HepG2 (cell line): Measurements from ENCODE around the gene GRIN3B. TPM values are rescaled to one million over a fixed set of nuclear protein-coding genes. Genes with fewer than 3 reads are reported as not detected.

Source experiments
- ATAC-seq: fragments of 200-7000 bp; cut with Tn5 transposase; 3 replicates; pipeline ENCODE4 v1.9.1; 2020; ENCODE audit warnings: mild to moderate bottlenecking, moderate library complexity
- BruUV-seq: library from RNA; stranded (reverse); fragments of 400-500 nt; replicated peaks from 2 replicates; lab custom pipeline; 2021; lab: Mats Ljungman, UMichigan
- CTCF ChIA-PET: fragments of 300-600 bp; formaldehyde crosslinking; extraction: SDS; loops from one replicate; lab custom pipeline; 2021; ENCODE audit warnings: low total read pairs, inconsistent platforms, low intra/inter-chr PET ratio; lab: Yijun Ruan, JAX
- POLR2A ChIA-PET: fragments of 350-600 bp; sonication (Branson Sonifier 250); formaldehyde crosslinking; loops from one replicate; lab custom pipeline; 2020; ENCODE audit warnings: antibody characterized with exemption, inconsistent platforms; lab: Yijun Ruan, JAX
- DNase-seq: peaks from one replicate; pipeline ENCODE4 v3.0.0-alpha.2; 2015; ENCODE audit warnings: low spot score
- FAIRE-seq: peaks from 3 replicates; lab custom pipeline; 2011; peaks lifted over from hg19 to GRCh38; lab: Jason Lieb, UNC
- H2AFZ ChIP-seq: one replicate; pipeline ENCODE4 v1.6.1; 2011; ENCODE audit warnings: low read length, inconsistent platforms
- H3K27ac ChIP-seq: fragments of 300-600 bp; 3 replicates; pipeline ENCODE4 v1.8.0; 2011; ENCODE audit warnings: mixed run types, mild to moderate bottlenecking, mixed read lengths, low read length, inconsistent platforms; ENCODE audit not compliant: insufficient read depth; ENCODE audit errors: extremely low read length
- H3K27me3 ChIP-seq, 2 experiments: fragments of 200-600 bp in 1 of 2; 2 replicates in 1 of 2; 3 replicates in 1 of 2; pipeline versions ENCODE4 v1.6.0 to v1.8.0; 2011; ENCODE audit warnings: low read length in 2 of 2, mild to moderate bottlenecking in 2 of 2, moderate library complexity in 2 of 2, inconsistent platforms in 1 of 2; ENCODE audit not compliant: insufficient read depth in 2 of 2, control insufficient read depth in 1 of 2
- H3K36me3 ChIP-seq, 2 experiments: fragments of 200-600 bp in 1 of 2; replicated peaks in 1 of 2; 2 replicates in 1 of 2; 3 replicates in 1 of 2; pipeline versions ENCODE4 v1.5.1 to v1.8.0; 2011; ENCODE audit warnings: low read length in 2 of 2, inconsistent platforms in 1 of 2; ENCODE audit not compliant: insufficient read depth in 2 of 2, control insufficient read depth in 1 of 2
- H3K4me1 ChIP-seq: 2 replicates; pipeline ENCODE4 v1.5.1; 2012; ENCODE audit warnings: low read length, inconsistent platforms; ENCODE audit not compliant: insufficient read depth
- H3K4me2 ChIP-seq: 2 replicates; pipeline ENCODE4 v1.6.0; 2011; ENCODE audit warnings: low read depth, low read length, inconsistent platforms
- H3K4me3 ChIP-seq, 3 experiments: fragments of 200-600 bp in 1 of 3; sonication (generic), shearing (Covaris generic) in 1 of 3; replicated peaks in 1 of 3; 2 replicates each; pipeline ENCODE4 v1.5.1; 2011 to 2016; ENCODE audit warnings: low read length in 3 of 3, inconsistent platforms in 2 of 3, low read depth in 2 of 3, mild to moderate bottlenecking in 2 of 3, control low read depth in 1 of 3, mixed read lengths in 1 of 3; ENCODE audit not compliant: insufficient read depth in 1 of 3
- H3K79me2 ChIP-seq: one replicate; pipeline ENCODE4 v1.6.1; 2011; ENCODE audit warnings: low read length, inconsistent platforms; ENCODE audit not compliant: insufficient read depth
- H3K9ac ChIP-seq: 2 replicates; pipeline ENCODE4 v1.6.0; 2011; ENCODE audit warnings: mild to moderate bottlenecking, low read depth, low read length, inconsistent platforms; ENCODE audit not compliant: insufficient read depth
- H3K9me3 ChIP-seq: 2 replicates; pipeline ENCODE4 v1.5.1; 2012; ENCODE audit warnings: mild to moderate bottlenecking, low read length
- H4K20me1 ChIP-seq: 2 replicates; pipeline ENCODE4 v1.6.0; 2011; ENCODE audit warnings: inconsistent platforms, mild to moderate bottlenecking, low read length, moderate library complexity; ENCODE audit not compliant: insufficient read depth
- GATAD2A ChIP-seq: IDR thresholded peaks from 2 replicates; pipeline ENCODE4 v1.6.1; 2016
- GPN1 ChIP-seq: sonication (generic); formaldehyde crosslinking; IDR thresholded peaks from 2 replicates; pipeline ENCODE4 v1.5.1; 2020; ENCODE audit warnings: missing genetic modification reagents, borderline replicate concordance
- HES4 ChIP-seq: sonication (generic); formaldehyde crosslinking; IDR thresholded peaks from 2 replicates; pipeline ENCODE4 v1.9.0; 2021; ENCODE audit warnings: mild to moderate bottlenecking, missing genetic modification reagents, borderline replicate concordance
- HNF1A ChIP-seq, 2 experiments: sonication (generic) in 1 of 2; formaldehyde crosslinking in 1 of 2; IDR thresholded peaks; 2 replicates each; pipeline versions ENCODE4 v1.4.0 to v1.6.1; 2016 to 2020; ENCODE audit warnings: borderline replicate concordance in 1 of 2, low read depth in 1 of 2, mild to moderate bottlenecking in 1 of 2, missing genetic modification reagents in 1 of 2
- NRL ChIP-seq: sonication (generic); formaldehyde crosslinking; IDR thresholded peaks from 2 replicates; pipeline ENCODE4 v1.5.0; 2020; ENCODE audit warnings: missing genetic modification reagents, mild to moderate bottlenecking, moderate library complexity, borderline replicate concordance
- REPIN1 ChIP-seq: sonication (generic); formaldehyde crosslinking; IDR thresholded peaks from 2 replicates; pipeline ENCODE4 v1.8.0; 2022; ENCODE audit warnings: missing genetic modification reagents, low read depth, mild to moderate bottlenecking, borderline replicate concordance
- SMAD3 ChIP-seq: sonication (generic); formaldehyde crosslinking; IDR thresholded peaks from 2 replicates; pipeline ENCODE4 v1.4.0; 2020; ENCODE audit warnings: missing genetic modification reagents
- SP5 ChIP-seq: IDR thresholded peaks from 2 replicates; pipeline ENCODE4 v1.6.1; 2016; ENCODE audit warnings: low read depth, borderline replicate concordance
- THAP9 ChIP-seq: sonication (generic); formaldehyde crosslinking; IDR thresholded peaks from 2 replicates; pipeline ENCODE4; 2020; ENCODE audit warnings: missing genetic modification reagents, mild to moderate bottlenecking, borderline replicate concordance
- ZBTB7B ChIP-seq: sonication (generic); formaldehyde crosslinking; IDR thresholded peaks from 2 replicates; pipeline ENCODE4 v1.4.0; 2020; ENCODE audit warnings: missing genetic modification reagents
- ZFP90 ChIP-seq: sonication (generic); formaldehyde crosslinking; IDR thresholded peaks from 2 replicates; pipeline ENCODE4 v1.8.0; 2022; ENCODE audit warnings: missing genetic modification reagents, mild to moderate bottlenecking, inconsistent platforms, borderline replicate concordance
- ZMYM4 ChIP-seq: sonication (generic); formaldehyde crosslinking; IDR thresholded peaks from 2 replicates; pipeline ENCODE4 v1.8.1; 2023; ENCODE audit warnings: mild to moderate bottlenecking, missing genetic modification reagents
- ZNF558 ChIP-seq: sonication (generic); formaldehyde crosslinking; IDR thresholded peaks from 2 replicates; pipeline ENCODE4 v1.9.0; 2022; ENCODE audit warnings: mild to moderate bottlenecking, missing genetic modification reagents, borderline replicate concordance
- ZNF574 ChIP-seq: sonication (generic); formaldehyde crosslinking; IDR thresholded peaks from 2 replicates; pipeline ENCODE4 v1.4.0; 2020; ENCODE audit warnings: missing genetic modification reagents
- WGBS: methylation state at CpG from one replicate; pipeline ENCODE4 v1.1.6; 2017; ENCODE audit warnings: low lambda C conversion rate; 5-methylcytosine and 5-hydroxymethylcytosine counted together
- in situ Hi-C: cut with HindIII; loops from 2 replicates; pipeline ENCODE4 v1.10.0; 2017; ENCODE audit warnings: low pct_unique_long_range_greater_than_20kb; ENCODE audit not compliant: extremely low pct_ligation_motif_present
- intact Hi-C: fragments of 100-400 bp; cut with micrococcal nuclease; formaldehyde crosslinking; loops from one replicate; pipeline ENCODE4 v1.10.0; 2022; ENCODE audit not compliant: unreplicated experiment
- polyA plus RNA-seq, 8 experiments: library from polyadenylated mRNA; depleted of rRNA in 3 of 8; stranded (reverse) in 7 of 8; unstranded in 1 of 8; fragments of >200 nt; fragmentation: Illumina TruSeq in 4 of 8; extraction: Trizol in 4 of 8; gene quantifications; 2 replicates each; pipeline versions ENCODE4 v1.2.1 to v1.2.3, GENCODE V29; 2011 to 2016; ENCODE audit warnings: low read depth in 4 of 8, missing spikeins in 1 of 8, mixed read lengths in 1 of 8; ENCODE audit not compliant: insufficient read depth in 1 of 8
- total RNA-seq, 5 experiments: library from RNA; depleted of rRNA; stranded (reverse); fragments of >200 nt; fragmentation: Illumina TruSeq; extraction: Trizol; gene quantifications; 2 replicates each; pipeline ENCODE4 v1.2.3, GENCODE V29; 2016; ENCODE audit warnings: low read depth in 1 of 5

The GRIN3B gene
- total and polyA plus RNA-seq, 2 of the 13 experiments (the other 11 are each of a cell fraction or from before 2014, with no cell fraction given), result 0.07 to 0.20 TPM

GRCh38 chr19:971795-972194 is 28.4 kb upstream of the GRIN3B start (continued):
- TF ChIP-seq HNF1A (IDR thresholded peaks at IDR 0.05; ENCODE audit: low read depth) (no peak), HNF1A (CRISPR knock-in tag; IDR thresholded peaks at IDR 0.05; ENCODE audit: borderline replicate concordance) (no peak), SMAD3 (no peak), ZNF558 (CRISPR knock-in tag) (no peak), REPIN1 (CRISPR knock-in tag) (no peak), ZFP90 (CRISPR knock-in tag) (no peak)
- TF ChIP-seq, all 625 proteins: peak for 3

GRCh38 chr19:972281-972680 is 27.9 kb upstream of the GRIN3B start:
- no peaks in the 10 kb centered on the region for H3K9me3 ChIP-seq
- DNase-seq (no peak), FAIRE-seq (no peak), ATAC-seq (no peak)
- no peaks in the 10 kb centered on the region for H3K4me1 ChIP-seq
- 97% methylated on average over 6 of the region's 6 CpGs for WGBS
- no peak overlapping the region for H3K4me3 ChIP-seq
- H4K20me1 ChIP-seq, result no peaks in the 10 kb centered on the region
- H3K27ac ChIP-seq, result no peak overlapping the region
- ChIA-PET POLR2A (interaction anchor here (0.9 kb wide), 1 partner anchor 19 kb away, joined by 3 read pairs; no protein-coding TSS in a partner anchor), CTCF (no interaction called here)
- no peaks in the 10 kb centered on the region for H3K79me2 ChIP-seq
- BruUV-seq, result no TSS peak
- H3K27me3 ChIP-seq, result no peaks in the 10 kb centered on the region
- in situ Hi-C loops (no loop called here), intact Hi-C loops (no loop called here)
- no peak overlapping the region for H2AFZ ChIP-seq
- no peak overlapping the region for H3K4me2 ChIP-seq
- H3K9ac ChIP-seq, result no peak overlapping the region
- peaks cover 30 to 34% of the 10 kb centered on the region in 2 experiments for H3K36me3 ChIP-seq
- TF ChIP-seq NRL (no peak), ZMYM4 (no peak), THAP9 (CRISPR knock-in tag) (no peak), SP5 (CRISPR knock-in tag) (no peak), ZBTB7B (CRISPR knock-in tag) (no peak), HES4 (CRISPR knock-in tag) (no peak), GATAD2A (CRISPR knock-in tag) (no peak), ZNF574 (CRISPR knock-in tag) (no peak), GPN1 (no peak)
